Fibroblast of lung (primary cell): ENCODE data around the gene KIAA0753.

Source experiments
- CTCF ChIP-seq, 2 donors: IDR thresholded peaks in 1 of 2; conservative IDR thresholded peaks in 1 of 2; 1 replicate in 1 of 2; 2 replicates in 1 of 2; pipeline ENCODE4 v1.5.1; 2011 to 2012; ENCODE audit warnings: low read length in 2 of 2, control low read depth in 1 of 2, inconsistent platforms in 1 of 2, low read depth in 1 of 2, mild to moderate bottlenecking in 1 of 2
- EZH2 ChIP-seq: IDR thresholded peaks from 2 replicates; pipeline ENCODE4 v1.5.1; 2012; ENCODE audit warnings: low read length, control low read depth, mild to moderate bottlenecking; ENCODE audit errors: missing control alignments

- TF ChIP-seq CTCF (conservative IDR thresholded peaks at IDR 0.05 in 1 of 2, IDR thresholded peaks at IDR 0.05 in 1 of 2; ENCODE audit: low read depth in 1 of 2, low read length in 2 of 2) (no peak), EZH2 (no peak)
Observed at GRCh38 chr17:6660101-6660500, 19.6 kb upstream of the KIAA0753 start.
